K562 (cell line): ENCODE results near the gene PET117. TPM values are rescaled to one million over a fixed set of nuclear protein-coding genes. Genes with fewer than 3 reads are reported as not detected.

Experiments used
- ATAC-seq: fragments of 200-7000 bp; cut with Tn5 transposase; 3 replicates; pipeline ENCODE4 v1.9.1; 2020; ENCODE audit warnings: moderate library complexity
- BruUV-seq: library from RNA; stranded (reverse); fragments of 400-500 nt; replicated peaks from 2 replicates; lab custom pipeline; 2021; lab: Mats Ljungman, UMichigan
- CTCF ChIA-PET: fragments of 300-600 bp; formaldehyde crosslinking; extraction: SDS; loops from one replicate; lab custom pipeline; 2021; ENCODE audit warnings: low intra/inter-chr PET ratio; lab: Yijun Ruan, JAX
- POLR2A ChIA-PET: fragments of 300-600, 350-650 bp; sonication (Branson Sonifier 250); formaldehyde crosslinking; extraction: SDS; loops from one replicate; lab custom pipeline; 2021; ENCODE audit warnings: antibody characterized with exemption, inconsistent platforms; lab: Yijun Ruan, JAX
- DNase-seq, 4 experiments: peaks; one replicate each; pipeline versions ENCODE4 v3.0.0 to v3.0.0-alpha.2; 2011 to 2018; ENCODE audit warnings: low spot score in 3 of 4, mixed read lengths in 3 of 4; ENCODE audit errors: extremely low read depth in 1 of 4
- FAIRE-seq: peaks from 2 replicates; lab custom pipeline; 2011; peaks lifted over from hg19 to GRCh38; lab: Jason Lieb, UNC
- H2AFZ ChIP-seq: 2 replicates; pipeline ENCODE4 v1.6.0; 2011; ENCODE audit warnings: low read depth, low read length, control low read depth, inconsistent platforms
- H3K27ac ChIP-seq: fragments of 200-600 bp; 3 replicates; pipeline ENCODE4 v1.8.0; 2011; ENCODE audit warnings: low read depth, mild to moderate bottlenecking, control low read depth, inconsistent platforms, low read length, moderate library complexity, mixed read lengths; ENCODE audit errors: extremely low read depth
- H3K27me3 ChIP-seq, 2 experiments: fragments of 300-600 bp in 1 of 2; 2 replicates in 1 of 2; 3 replicates in 1 of 2; pipeline versions ENCODE4 v1.6.0 to v1.8.0; 2011; ENCODE audit warnings: inconsistent platforms in 2 of 2, low read length in 2 of 2, mild to moderate bottlenecking in 1 of 2, mixed read lengths in 1 of 2, moderate library complexity in 1 of 2; ENCODE audit not compliant: control insufficient read depth in 2 of 2, insufficient read depth in 2 of 2
- H3K36me3 ChIP-seq: fragments of 300-600 bp; 3 replicates; pipeline ENCODE4 v1.8.0; 2011; ENCODE audit warnings: mild to moderate bottlenecking, low read length, inconsistent platforms; ENCODE audit not compliant: control insufficient read depth, insufficient read depth
- H3K4me1 ChIP-seq, 2 experiments: fragments of 200-600 bp in 1 of 2; replicated peaks in 1 of 2; 2 replicates in 1 of 2; 3 replicates in 1 of 2; pipeline versions ENCODE4 v1.5.1 to v1.8.0; 2011; ENCODE audit warnings: inconsistent platforms in 2 of 2, low read length in 2 of 2, mild to moderate bottlenecking in 1 of 2, mixed read lengths in 1 of 2, moderate library complexity in 1 of 2; ENCODE audit not compliant: control insufficient read depth in 2 of 2, insufficient read depth in 2 of 2
- H3K4me2 ChIP-seq: 2 replicates; pipeline ENCODE4 v1.6.1; 2011; ENCODE audit warnings: low read length, control low read depth, inconsistent platforms, mixed read lengths; ENCODE audit not compliant: insufficient read depth
- H3K4me3 ChIP-seq: fragments of 200-600 bp; sonication (generic), shearing (Covaris generic); 2 replicates; pipeline ENCODE4 v1.5.1; 2016; ENCODE audit warnings: control low read depth, inconsistent platforms
- H3K79me2 ChIP-seq: fragments of 200-600 bp; 3 replicates; pipeline ENCODE4 v1.8.0; 2011; ENCODE audit warnings: low read length, inconsistent platforms; ENCODE audit not compliant: control insufficient read depth, insufficient read depth
- H3K9ac ChIP-seq, 2 experiments: 2 replicates each; pipeline versions ENCODE4 v1.6.0 to v1.6.1; 2011; ENCODE audit warnings: low read depth in 2 of 2, low read length in 2 of 2, control low read depth in 1 of 2, inconsistent platforms in 1 of 2, mild to moderate bottlenecking in 1 of 2, mixed read lengths in 1 of 2; ENCODE audit not compliant: insufficient read depth in 1 of 2
- H3K9me1 ChIP-seq: one replicate; pipeline ENCODE4 v1.6.0; 2011; ENCODE audit warnings: inconsistent platforms, mild to moderate bottlenecking, low read length, moderate library complexity; ENCODE audit not compliant: control insufficient read depth, insufficient read depth
- H3K9me3 ChIP-seq: replicated peaks from 2 replicates; pipeline ENCODE4 v1.5.1; 2011; ENCODE audit warnings: low read depth, low read length, inconsistent platforms; ENCODE audit not compliant: control insufficient read depth, insufficient read depth
- H4K20me1 ChIP-seq: replicated peaks from 2 replicates; pipeline ENCODE4 v1.6.1; 2011; ENCODE audit warnings: low read length, inconsistent platforms, mixed read lengths; ENCODE audit not compliant: control insufficient read depth, insufficient read depth
- E2F3 ChIP-seq: fragments of 250-450 bp; sonication (Bioruptor Pico); IDR thresholded peaks from 2 replicates; pipeline ENCODE4 v1.4.0; 2020; ENCODE audit warnings: mild to moderate bottlenecking
- HDAC6 ChIP-seq: IDR thresholded peaks from 2 replicates; pipeline ENCODE4 v1.6.1; 2012; ENCODE audit warnings: low read depth, mild to moderate bottlenecking, control low read depth, inconsistent platforms, low read length, moderate library complexity
- HNRNPK ChIP-seq: fragments of 200-400 bp; formaldehyde crosslinking; IDR thresholded peaks from one replicate; pipeline ENCODE4 v1.6.1; 2018; ENCODE audit warnings: mild to moderate bottlenecking, low read depth, low read length; ENCODE audit not compliant: poor library complexity, severe bottlenecking
- KAT8 ChIP-seq: fragments of 450-650 bp; IDR thresholded peaks from 2 replicates; pipeline ENCODE4 v1.6.1; 2016; ENCODE audit warnings: low read depth, mild to moderate bottlenecking
- NR2F6 ChIP-seq: fragments of 450-650 bp; formaldehyde crosslinking; IDR thresholded peaks from 2 replicates; pipeline ENCODE4 v1.4.0; 2020; ENCODE audit warnings: mild to moderate bottlenecking
- ZEB2 ChIP-seq: fragments of 450-650 bp; IDR thresholded peaks from 2 replicates; pipeline ENCODE4 v1.6.1; 2016
- ZNF696 ChIP-seq: fragments of 250-450 bp; sonication (Bioruptor Pico); conservative IDR thresholded peaks from 2 replicates; pipeline ENCODE4 v1.4.0; 2020; ENCODE audit warnings: mild to moderate bottlenecking, moderate library complexity
- WGBS: fragments of 100-300 bp; shearing (Covaris generic); methylation state at CpG from one replicate; pipeline ENCODE4 v1.1.6; 2016; ENCODE audit warnings: low coverage, mixed read lengths; ENCODE audit not compliant: insufficient coverage; ENCODE audit errors: missing lambda C conversion rate; 5-methylcytosine and 5-hydroxymethylcytosine counted together
- in situ Hi-C: fragments of 300-500 bp; cut with MboI; formaldehyde crosslinking; loops from 4 replicates; pipeline ENCODE4 v1.15.0; 2018; ENCODE audit warnings: inconsistent platforms, mixed read lengths
- intact Hi-C: fragments of 100-400 bp; cut with micrococcal nuclease; formaldehyde crosslinking; loops from 2 replicates; pipeline ENCODE4 v1.14.2; 2022
- polyA plus RNA-seq, 8 experiments: library from polyadenylated mRNA; depleted of rRNA in 4 of 8; stranded (reverse) in 5 of 8; unstranded in 3 of 8; fragments of >200 nt; fragmentation: Nextera tagmentation in 2 of 8; fragmentation: Illumina TruSeq in 1 of 8; extraction: Ambion mirVana in 2 of 8; extraction: Trizol in 1 of 8; gene quantifications; 2 replicates each; pipeline versions ENCODE4 v1.2.1 to v1.2.3, GENCODE V29; 2011 to 2014; ENCODE audit warnings: inconsistent platforms in 1 of 8, missing spikeins in 1 of 8
- total RNA-seq, 7 experiments: library from RNA; depleted of rRNA in 6 of 7; stranded (reverse); fragments of >200 nt in 6 of 7; fragmentation: Illumina TruSeq in 2 of 7; extraction: Trizol in 2 of 7; gene quantifications; 2 replicates each; pipeline versions ENCODE4 v1.2.1 to v1.2.3, GENCODE V29; 2011 to 2021; ENCODE audit warnings: low replicate concordance in 1 of 7
- TF ChIP-seq, protein P1 (sequence below): fragments of 450-650 bp; formaldehyde crosslinking; IDR thresholded peaks from 2 replicates; pipeline ENCODE4 v1.4.0; 2020; ENCODE audit warnings: mild to moderate bottlenecking, moderate library complexity

PET117 gene
- total and polyA plus RNA-seq, 9 of the 15 experiments (the other 6 are each of a cell fraction or from before 2014, with no cell fraction given) = 7.1 to 18.2 (median 12.4) TPM

DNA sequence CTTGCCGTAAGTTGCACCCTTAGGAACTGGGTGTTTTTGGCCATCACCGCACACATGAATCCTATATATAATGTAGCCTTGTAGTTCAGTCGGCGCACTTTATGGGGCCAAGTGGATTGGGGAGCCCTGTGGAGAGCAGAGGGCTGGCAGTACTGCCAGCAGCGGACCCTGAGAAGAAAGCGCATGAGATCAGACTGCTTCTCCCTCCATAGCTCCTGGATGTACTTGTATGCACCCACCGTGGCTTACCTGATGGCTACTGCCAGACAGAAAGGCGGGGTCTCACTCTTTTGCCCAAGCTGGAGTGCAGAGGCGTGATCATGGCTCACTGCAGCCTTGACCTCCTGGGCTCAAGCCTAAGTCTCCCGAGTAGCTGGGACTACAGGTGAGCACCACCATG is 47.2 kb upstream of the PET117 start:
- intact Hi-C loops = no loop called here
- CTCF ChIA-PET = no interaction called here
- DNase-seq (no peak), ATAC-seq (no peak), FAIRE-seq (no peak)
- H3K9me1 ChIP-seq = no peaks in the 10 kb centered on the region
- no peaks in the 10 kb centered on the region; a peak in 2 of 5 replicates for H3K4me1 ChIP-seq
- H3K27me3 ChIP-seq = peaks cover 7 to 30% of the 10 kb centered on the region in 2 experiments
- no peaks in the 10 kb centered on the region for H3K9me3 ChIP-seq
- TF ChIP-seq E2F3 (no peak), NR2F6 (CRISPR knock-in tag) (no peak), ZEB2 (no peak), HNRNPK (no peak), KAT8 (no peak), ZNF696 (CRISPR knock-in tag) (no peak), HDAC6 (no peak)
- TF ChIP-seq, protein P1, sequence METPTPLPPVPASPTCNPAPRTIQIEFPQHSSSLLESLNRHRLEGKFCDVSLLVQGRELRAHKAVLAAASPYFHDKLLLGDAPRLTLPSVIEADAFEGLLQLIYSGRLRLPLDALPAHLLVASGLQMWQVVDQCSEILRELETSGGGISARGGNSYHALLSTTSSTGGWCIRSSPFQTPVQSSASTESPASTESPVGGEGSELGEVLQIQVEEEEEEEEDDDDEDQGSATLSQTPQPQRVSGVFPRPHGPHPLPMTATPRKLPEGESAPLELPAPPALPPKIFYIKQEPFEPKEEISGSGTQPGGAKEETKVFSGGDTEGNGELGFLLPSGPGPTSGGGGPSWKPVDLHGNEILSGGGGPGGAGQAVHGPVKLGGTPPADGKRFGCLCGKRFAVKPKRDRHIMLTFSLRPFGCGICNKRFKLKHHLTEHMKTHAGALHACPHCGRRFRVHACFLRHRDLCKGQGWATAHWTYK = no peak
- no peak overlapping the region for H3K4me2 ChIP-seq
- no peaks in the 10 kb centered on the region for H4K20me1 ChIP-seq
- 26% methylated on average over 6 of the region's 10 CpGs for WGBS
- H3K27ac ChIP-seq = no peak overlapping the region
- H3K79me2 ChIP-seq = no peaks in the 10 kb centered on the region
- POLR2A ChIA-PET = interaction anchor here (0.6 kb wide), 1 partner anchor 192 kb away, joined by 3 read pairs; no protein-coding TSS in a partner anchor
- no TSS peak for BruUV-seq
- H3K4me3 ChIP-seq = no peak overlapping the region
- no peak overlapping the region for H3K9ac ChIP-seq
- no peaks in the 10 kb centered on the region for H3K36me3 ChIP-seq
- no peak overlapping the region for H2AFZ ChIP-seq
- in situ Hi-C loops = no loop called here
